SK-N-SH (cell line): Measurements from ENCODE around the gene EPHA6. TPM values are rescaled to one million over a fixed set of nuclear protein-coding genes. Genes with fewer than 3 reads are reported as not detected.

ENCODE experiments used
- CTCF ChIA-PET: fragments of 300-600, 350-600 bp; formaldehyde crosslinking; extraction: SDS; loops from one replicate; lab custom pipeline; 2021; lab: Yijun Ruan, JAX
- POLR2A ChIA-PET: fragments of 350-600 bp; sonication (Branson Sonifier 250); formaldehyde crosslinking; extraction: SDS; loops from one replicate; lab custom pipeline; 2020; ENCODE audit warnings: antibody characterized with exemption, inconsistent platforms; lab: Yijun Ruan, JAX
- DNase-seq: peaks from one replicate; pipeline ENCODE4 v3.0.0; 2012
- H2AFZ ChIP-seq: fragments of 200-600 bp; sonication (generic); 2 replicates; pipeline ENCODE4 v1.8.1; 2016; ENCODE audit warnings: antibody characterized with exemption, mild to moderate bottlenecking, low read depth
- H3F3A ChIP-seq: fragments of 200-600 bp; sonication (generic); replicated peaks from 2 replicates; pipeline ENCODE3; 2016; ENCODE audit warnings: antibody characterized with exemption, mild to moderate bottlenecking; ENCODE audit not compliant: insufficient read depth
- H3K27ac ChIP-seq, 2 experiments: fragments of 200-500 bp in 1 of 2; fragments of 200-600 bp in 1 of 2; sonication (Bioruptor generic) in 1 of 2; sonication (generic), shearing (Covaris generic) in 1 of 2; 2 replicates each; pipeline versions ENCODE4 v1.5.1 to v1.6.1; 2014 to 2016; ENCODE audit warnings: low read depth in 2 of 2, inconsistent platforms in 1 of 2, low read length in 1 of 2, mild to moderate bottlenecking in 1 of 2, mixed read lengths in 1 of 2
- H3K27me3 ChIP-seq: fragments of 200-600 bp; sonication (generic), shearing (Covaris generic); 2 replicates; pipeline ENCODE4 v1.6.1; 2016; ENCODE audit warnings: mixed run types; ENCODE audit not compliant: insufficient read depth
- H3K36me3 ChIP-seq, 2 experiments: fragments of 200-500 bp in 1 of 2; fragments of 200-600 bp in 1 of 2; sonication (Bioruptor generic) in 1 of 2; sonication (generic) in 1 of 2; replicated peaks in 1 of 2; 2 replicates each; pipeline versions ENCODE3 to v1.5.1; 2014 to 2016; ENCODE audit warnings: low read length in 1 of 2, mild to moderate bottlenecking in 1 of 2; ENCODE audit not compliant: insufficient read depth in 2 of 2, control insufficient read depth in 1 of 2
- H3K4me1 ChIP-seq, 2 experiments: fragments of 200-500 bp in 1 of 2; fragments of 200-600 bp in 1 of 2; sonication (Bioruptor generic) in 1 of 2; sonication (generic), shearing (Covaris generic) in 1 of 2; 2 replicates each; pipeline versions ENCODE4 v1.5.1 to v1.6.1; 2014 to 2016; ENCODE audit warnings: low read depth in 1 of 2, low read length in 1 of 2, mixed run types in 1 of 2; ENCODE audit not compliant: insufficient read depth in 2 of 2, control insufficient read depth in 1 of 2
- H3K4me2 ChIP-seq: fragments of 200-600 bp; sonication (generic), shearing (Covaris generic); 2 replicates; pipeline ENCODE4 v1.6.1; 2017; ENCODE audit warnings: mixed run types
- H3K4me3 ChIP-seq, 2 experiments: fragments of 200-500 bp in 1 of 2; fragments of 200-600 bp in 1 of 2; sonication (Bioruptor generic) in 1 of 2; sonication (generic), shearing (Covaris generic) in 1 of 2; 2 replicates each; pipeline versions ENCODE4 v1.5.1 to v1.8.1; 2014 to 2016; ENCODE audit warnings: low read depth in 2 of 2, inconsistent platforms in 1 of 2, low read length in 1 of 2, mild to moderate bottlenecking in 1 of 2, mixed read lengths in 1 of 2, moderate library complexity in 1 of 2
- H3K79me2 ChIP-seq: fragments of 200-600 bp; sonication (generic); 2 replicates; pipeline ENCODE4 v1.8.1; 2017; ENCODE audit warnings: mild to moderate bottlenecking; ENCODE audit not compliant: insufficient read depth
- H3K9ac ChIP-seq: fragments of 200-600 bp; sonication (generic); 2 replicates; pipeline ENCODE4 v1.6.1; 2017; ENCODE audit warnings: mixed run types
- H3K9me2 ChIP-seq: fragments of 200-600 bp; sonication (generic); 2 replicates; pipeline ENCODE4 v1.6.1; 2017; ENCODE audit warnings: mixed run types
- H3K9me3 ChIP-seq: fragments of 200-600 bp; sonication (generic); 2 replicates; pipeline ENCODE4 v1.6.1; 2017; ENCODE audit warnings: mixed run types, mild to moderate bottlenecking, moderate library complexity
- H4K20me1 ChIP-seq: fragments of 200-600 bp; sonication (generic); 2 replicates; pipeline ENCODE4 v1.6.1; 2017; ENCODE audit warnings: mild to moderate bottlenecking, mixed run types; ENCODE audit not compliant: insufficient read depth
- CHD2 ChIP-seq: fragments of 150-350 bp; IDR thresholded peaks from 2 replicates; pipeline ENCODE4 v1.6.1; 2018; ENCODE audit warnings: low read length; ENCODE audit not compliant: partially characterized antibody
- GABPA ChIP-seq: IDR thresholded peaks from 2 replicates; pipeline ENCODE4 v1.4.0; 2012; ENCODE audit warnings: low read depth, mild to moderate bottlenecking
- MXI1 ChIP-seq: IDR thresholded peaks from 2 replicates; pipeline ENCODE4 v1.6.1; 2012; ENCODE audit warnings: mild to moderate bottlenecking, low read depth, low read length, improper control_type of control experiment
- RFX5 ChIP-seq: IDR thresholded peaks from 2 replicates; pipeline ENCODE4 v1.6.1; 2012; ENCODE audit warnings: mild to moderate bottlenecking, improper control_type of control experiment, low read length
- SMC3 ChIP-seq: IDR thresholded peaks from 2 replicates; pipeline ENCODE4 v1.6.1; 2012; ENCODE audit warnings: low read depth, low read length, improper control_type of control experiment
- TEAD4 ChIP-seq: IDR thresholded peaks from 2 replicates; pipeline ENCODE4 v1.4.0; 2012; ENCODE audit warnings: mild to moderate bottlenecking, borderline replicate concordance; ENCODE audit not compliant: insufficient read depth
- YY1 ChIP-seq: IDR thresholded peaks from 2 replicates; pipeline ENCODE4 v1.4.0; 2012; ENCODE audit warnings: low read depth, mild to moderate bottlenecking
- WGBS: methylation state at CpG from one replicate; pipeline ENCODE4 v1.1.6; 2017; ENCODE audit warnings: low lambda C conversion rate; 5-methylcytosine and 5-hydroxymethylcytosine counted together
- polyA plus RNA-seq, 3 experiments: library from polyadenylated mRNA; depleted of rRNA; stranded (reverse); fragments of >200 nt; gene quantifications; 2 replicates each; pipeline ENCODE4 v1.2.3, GENCODE V29; 2012
- TF ChIP-seq, protein P1 (sequence below): IDR thresholded peaks from 2 replicates; pipeline ENCODE4 v1.6.1; 2012; ENCODE audit warnings: mild to moderate bottlenecking, low read depth, low read length, moderate library complexity

The EPHA6 gene
- polyA plus RNA-seq, 1 of the 3 experiments (the other 2 are of a cell fraction) = not detected

DNA sequence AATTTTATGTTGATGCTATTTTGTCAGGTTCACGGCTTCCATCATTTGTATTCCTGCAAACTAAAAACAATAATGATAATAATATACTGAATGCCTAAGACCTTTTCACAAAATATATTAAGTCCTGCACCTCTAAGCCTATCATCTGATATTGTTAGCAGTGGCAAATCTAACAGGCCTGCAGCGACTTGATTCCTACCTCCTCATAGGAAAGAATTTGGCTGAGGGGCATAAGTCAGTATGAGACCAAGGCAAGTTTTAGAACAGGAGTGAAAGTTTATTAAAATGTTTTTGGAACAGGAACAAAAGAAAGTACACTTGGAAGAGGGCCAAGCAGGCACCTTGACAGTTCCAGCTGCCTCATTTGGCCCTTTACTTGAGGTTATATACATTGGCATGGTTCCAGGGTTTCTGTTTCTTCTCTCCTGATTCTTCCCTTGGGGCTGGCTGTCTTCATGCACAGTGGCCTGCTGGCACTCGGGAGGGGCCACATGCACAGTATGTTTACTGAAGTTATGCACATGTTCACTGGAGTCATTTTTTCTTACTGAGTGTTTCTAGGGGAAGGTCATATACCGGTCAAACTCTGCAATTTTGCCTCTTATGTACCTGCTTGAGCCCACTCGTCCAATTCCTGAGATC is 418.1 kb downstream of the EPHA6 start:
- Histone ChIP-seq H4K20me1 (no peaks in the 10 kb centered on the region), H3K27me3 (no peaks in the 10 kb centered on the region), H3K4me3 (no peak overlapping the region), H3K9me3 (no peaks in the 10 kb centered on the region), H3K79me2 (no peaks in the 10 kb centered on the region), H2AFZ (no peak overlapping the region), H3K36me3 (no peaks in the 10 kb centered on the region), H3K9ac (no peak overlapping the region), H3K9me2 (no peaks in the 10 kb centered on the region), H3K4me1 (peaks cover 0 to 6% of the 10 kb centered on the region in 2 experiments; a peak in 2 of 4 replicates), H3F3A (no peaks in the 10 kb centered on the region), H3K27ac (no peak overlapping the region), H3K4me2 (no peak overlapping the region)
- DNase-seq = no peak
- POLR2A ChIA-PET = no interaction called here
- 11% methylated on average over 5 of the region's 5 CpGs for WGBS
- CTCF ChIA-PET = interaction anchor here (0.7 kb wide), 1 partner anchor 749 kb away, joined by 3 read pairs; no protein-coding TSS in a partner anchor
- TF ChIP-seq YY1 (no peak), SMC3 (no peak)

DNA sequence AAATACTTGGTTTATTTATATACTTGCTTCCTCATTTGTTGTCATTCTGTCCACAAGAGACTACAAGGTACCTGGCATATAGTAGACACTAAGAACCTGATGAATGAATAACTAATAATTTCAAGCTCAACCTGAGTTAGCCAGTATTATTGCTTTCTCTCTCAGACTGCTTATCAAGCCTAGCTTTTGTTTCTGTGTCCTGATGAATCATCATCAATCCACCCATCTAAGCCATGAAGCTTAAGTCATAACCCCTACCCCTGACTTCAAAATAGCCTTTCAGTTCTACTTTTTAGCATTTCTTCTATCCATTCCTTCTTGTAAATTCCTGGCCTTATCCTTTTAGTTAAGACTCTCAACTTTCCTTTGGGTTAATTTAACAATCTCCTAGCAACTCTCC is 420.8 kb downstream of the EPHA6 start:
- POLR2A ChIA-PET = no interaction called here
- H3K9ac ChIP-seq = no peak overlapping the region

More for the DNA sequence above, 420.8 kb downstream of the EPHA6 start:
- no peaks in the 10 kb centered on the region for H3K27me3 ChIP-seq
- no peak overlapping the region for H2AFZ ChIP-seq
- DNase-seq = no peak
- H3K4me3 ChIP-seq = no peak overlapping the region
- H3F3A ChIP-seq = no peaks in the 10 kb centered on the region
- no peaks in the 10 kb centered on the region for H3K36me3 ChIP-seq
- TF ChIP-seq, protein P1, sequence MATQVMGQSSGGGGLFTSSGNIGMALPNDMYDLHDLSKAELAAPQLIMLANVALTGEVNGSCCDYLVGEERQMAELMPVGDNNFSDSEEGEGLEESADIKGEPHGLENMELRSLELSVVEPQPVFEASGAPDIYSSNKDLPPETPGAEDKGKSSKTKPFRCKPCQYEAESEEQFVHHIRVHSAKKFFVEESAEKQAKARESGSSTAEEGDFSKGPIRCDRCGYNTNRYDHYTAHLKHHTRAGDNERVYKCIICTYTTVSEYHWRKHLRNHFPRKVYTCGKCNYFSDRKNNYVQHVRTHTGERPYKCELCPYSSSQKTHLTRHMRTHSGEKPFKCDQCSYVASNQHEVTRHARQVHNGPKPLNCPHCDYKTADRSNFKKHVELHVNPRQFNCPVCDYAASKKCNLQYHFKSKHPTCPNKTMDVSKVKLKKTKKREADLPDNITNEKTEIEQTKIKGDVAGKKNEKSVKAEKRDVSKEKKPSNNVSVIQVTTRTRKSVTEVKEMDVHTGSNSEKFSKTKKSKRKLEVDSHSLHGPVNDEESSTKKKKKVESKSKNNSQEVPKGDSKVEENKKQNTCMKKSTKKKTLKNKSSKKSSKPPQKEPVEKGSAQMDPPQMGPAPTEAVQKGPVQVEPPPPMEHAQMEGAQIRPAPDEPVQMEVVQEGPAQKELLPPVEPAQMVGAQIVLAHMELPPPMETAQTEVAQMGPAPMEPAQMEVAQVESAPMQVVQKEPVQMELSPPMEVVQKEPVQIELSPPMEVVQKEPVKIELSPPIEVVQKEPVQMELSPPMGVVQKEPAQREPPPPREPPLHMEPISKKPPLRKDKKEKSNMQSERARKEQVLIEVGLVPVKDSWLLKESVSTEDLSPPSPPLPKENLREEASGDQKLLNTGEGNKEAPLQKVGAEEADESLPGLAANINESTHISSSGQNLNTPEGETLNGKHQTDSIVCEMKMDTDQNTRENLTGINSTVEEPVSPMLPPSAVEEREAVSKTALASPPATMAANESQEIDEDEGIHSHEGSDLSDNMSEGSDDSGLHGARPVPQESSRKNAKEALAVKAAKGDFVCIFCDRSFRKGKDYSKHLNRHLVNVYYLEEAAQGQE = no peak
- no peak for TF ChIP-seq RFX5
- no peak for TF ChIP-seq MXI1
- TF ChIP-seq CHD2 = no peak
- no peak for TF ChIP-seq TEAD4
- TF ChIP-seq GABPA = no peak
- H3K4me2 ChIP-seq = no peak overlapping the region
- H3K79me2 ChIP-seq = no peaks in the 10 kb centered on the region
- H3K9me2 ChIP-seq = no peaks in the 10 kb centered on the region
- no peaks in the 10 kb centered on the region for H3K9me3 ChIP-seq
- CTCF ChIA-PET = no interaction called here
- peaks cover 0 to 6% of the 10 kb centered on the region in 2 experiments; a peak in 2 of 4 replicates for H3K4me1 ChIP-seq
- no peak overlapping the region for H3K27ac ChIP-seq
- no peaks in the 10 kb centered on the region for H4K20me1 ChIP-seq
